GM13976 (cell line): ENCODE data around the gene PLCB1.

Source experiments
- DNase-seq: peaks from one replicate; pipeline ENCODE4 v3.0.0; 2012; ENCODE audit warnings: low spot score
- CTCF ChIP-seq: IDR thresholded peaks from 2 replicates; pipeline ENCODE4 v1.5.1; 2012; ENCODE audit warnings: borderline replicate concordance, mild to moderate bottlenecking; ENCODE audit not compliant: insufficient read depth; ENCODE audit errors: extremely low read depth, missing control alignments, control extremely low read depth
- in situ Hi-C: fragments of 300-500 bp; cut with MboI; formaldehyde crosslinking; loops from one replicate; pipeline ENCODE4 v1.12.0; 2022; ENCODE audit warnings: low sequenced_read_pairs, mixed read lengths, inconsistent platforms; ENCODE audit not compliant: unreplicated experiment

The PLCB1 gene

GRCh38 chr20:8658103-8658502, 526.0 kb downstream of the PLCB1 start:
- TF ChIP-seq CTCF: no peak
- DNase-seq: no peak
- in situ Hi-C loops: no loop called here

GRCh38 chr20:8661229-8661952, 529.3 kb downstream of the PLCB1 start:
- no peak for TF ChIP-seq CTCF
- no peak for DNase-seq
- in situ Hi-C loops: no loop called here

GRCh38 chr20:8662433-8662954, 530.4 kb downstream of the PLCB1 start:
- no peak for TF ChIP-seq CTCF
- in situ Hi-C loops: no loop called here

GRCh38 chr20:8663424-8663823, 531.4 kb downstream of the PLCB1 start:
- no peak for DNase-seq
- in situ Hi-C loops: no loop called here
- no peak for TF ChIP-seq CTCF

More at GRCh38 chr20:8662433-8662954, 530.4 kb downstream of the PLCB1 start:
- no peak for DNase-seq

- DNase-seq: no peak
- no peak for TF ChIP-seq CTCF
- in situ Hi-C loops: no loop called here
Observed at GRCh38 chr20:8664778-8665177, 532.7 kb downstream of the PLCB1 start.

GRCh38 chr20:8667306-8667705, 535.2 kb downstream of the PLCB1 start:
- TF ChIP-seq CTCF: no peak
- in situ Hi-C loops: no loop called here
- DNase-seq: no peak
